H1 (cell line): ENCODE measurements around the gene MANEAL.

Experiments
- ASH2L ChIP-seq: fragments of 200-600, 300-600 bp; sonication (generic); IDR thresholded peaks from one replicate; pipeline ENCODE4 v1.7.1; 2017; ENCODE audit warnings: low read length
- CBX5 ChIP-seq: fragments of 300-800, 300-1000 bp; sonication (generic); IDR thresholded peaks from 2 replicates; pipeline ENCODE4 v1.7.1; 2016; ENCODE audit warnings: antibody characterized with exemption, low read length, low read depth
- JUN ChIP-seq: IDR thresholded peaks from 2 replicates; pipeline ENCODE4 v1.6.1; 2011; ENCODE audit warnings: low read depth, mild to moderate bottlenecking, improper control_type of control experiment, low read length
- POLR2A ChIP-seq, 2 experiments: IDR thresholded peaks; 1 replicate in 1 of 2; 2 replicates in 1 of 2; pipeline ENCODE4 v1.6.1; 2011; ENCODE audit warnings: low read depth in 2 of 2, low read length in 2 of 2, mild to moderate bottlenecking in 2 of 2; ENCODE audit errors: control extremely low read depth in 1 of 2
- POLR2AphosphoS5 ChIP-seq: IDR thresholded peaks from 2 replicates; pipeline ENCODE4 v1.6.1; 2011; ENCODE audit warnings: low read depth, low read length
- RXRA ChIP-seq: IDR thresholded peaks from 2 replicates; pipeline ENCODE4 v1.6.1; 2011; ENCODE audit warnings: low read depth, mild to moderate bottlenecking, low read length, moderate library complexity; ENCODE audit not compliant: insufficient read depth
- SP1 ChIP-seq: IDR thresholded peaks from 2 replicates; pipeline ENCODE4 v1.6.1; 2011; ENCODE audit warnings: low read depth, low read length
- TAF1 ChIP-seq: IDR thresholded peaks from 2 replicates; pipeline ENCODE4 v1.6.1; 2011; ENCODE audit warnings: mild to moderate bottlenecking, low read depth, low read length
- YY1 ChIP-seq: IDR thresholded peaks from 2 replicates; pipeline ENCODE4 v1.6.1; 2011; ENCODE audit warnings: low read depth, mild to moderate bottlenecking, low read length
- TF ChIP-seq, protein P1 (sequence below), 3 experiments: IDR thresholded peaks; 1 replicate in 2 of 3; 2 replicates in 1 of 3; pipeline versions ENCODE4 v1.5.1 to v1.6.1; 2011; ENCODE audit warnings: low read length in 3 of 3, mild to moderate bottlenecking in 3 of 3, inconsistent platforms in 2 of 3, low read depth in 1 of 3, moderate library complexity in 1 of 3; ENCODE audit not compliant: insufficient read depth in 1 of 3; ENCODE audit errors: control extremely low read depth in 1 of 3
- TF ChIP-seq, protein P2 (sequence below): IDR thresholded peaks from 2 replicates; pipeline ENCODE4 v1.6.1; 2012; ENCODE audit warnings: inconsistent platforms
- TF ChIP-seq, protein P3 (sequence below): IDR thresholded peaks from 2 replicates; pipeline ENCODE4 v1.6.1; 2011; ENCODE audit warnings: low read depth, mild to moderate bottlenecking, low read length; ENCODE audit not compliant: insufficient read depth
- TF ChIP-seq, protein P4 (sequence below): IDR thresholded peaks from 2 replicates; pipeline ENCODE4 v1.6.1; 2011; ENCODE audit warnings: low read length, improper control_type of control experiment

DNA sequence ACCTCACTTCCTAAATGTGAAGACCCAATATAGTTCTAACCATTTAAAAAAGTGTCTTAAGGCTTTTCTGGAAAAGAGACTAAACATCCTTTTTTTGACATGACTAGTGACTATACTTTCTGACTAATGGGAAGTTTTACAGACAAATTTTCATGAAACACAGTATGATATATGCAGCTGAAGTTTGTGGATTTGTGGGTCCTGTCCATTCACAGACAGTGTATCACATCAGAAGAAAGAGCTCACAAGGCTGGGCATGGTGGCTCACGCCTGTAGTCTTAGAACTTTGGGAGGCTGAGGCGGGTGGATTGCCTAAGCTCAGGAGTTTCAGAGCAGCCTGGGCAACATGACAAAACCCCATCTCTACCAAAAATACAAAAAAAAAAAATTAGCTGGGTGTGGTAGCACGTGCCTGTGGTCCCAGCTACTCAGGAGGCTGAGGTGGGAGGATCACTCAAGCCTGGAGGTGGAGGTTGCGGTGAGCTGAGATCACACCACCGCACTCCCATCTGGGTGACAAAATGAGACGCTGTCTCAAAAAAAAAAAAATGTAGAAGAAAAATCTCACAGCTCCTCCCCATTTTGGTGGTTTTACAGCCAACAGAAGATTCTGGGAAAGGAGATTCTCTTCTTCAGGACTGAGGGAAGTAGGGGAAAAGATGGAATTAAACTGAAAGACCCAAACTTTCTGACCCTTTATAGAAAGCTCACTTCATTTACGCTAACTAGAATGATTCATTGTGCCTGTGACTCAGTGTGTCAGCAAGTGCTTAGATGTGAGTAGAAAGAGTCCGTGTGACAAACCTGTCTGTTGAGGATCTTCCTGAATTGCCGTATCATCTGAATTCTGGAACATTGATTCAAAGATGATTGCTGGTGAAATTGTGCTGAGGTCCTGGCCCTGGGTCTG, 29.5 kb downstream of the MANEAL start:
- TF ChIP-seq, protein P1, sequence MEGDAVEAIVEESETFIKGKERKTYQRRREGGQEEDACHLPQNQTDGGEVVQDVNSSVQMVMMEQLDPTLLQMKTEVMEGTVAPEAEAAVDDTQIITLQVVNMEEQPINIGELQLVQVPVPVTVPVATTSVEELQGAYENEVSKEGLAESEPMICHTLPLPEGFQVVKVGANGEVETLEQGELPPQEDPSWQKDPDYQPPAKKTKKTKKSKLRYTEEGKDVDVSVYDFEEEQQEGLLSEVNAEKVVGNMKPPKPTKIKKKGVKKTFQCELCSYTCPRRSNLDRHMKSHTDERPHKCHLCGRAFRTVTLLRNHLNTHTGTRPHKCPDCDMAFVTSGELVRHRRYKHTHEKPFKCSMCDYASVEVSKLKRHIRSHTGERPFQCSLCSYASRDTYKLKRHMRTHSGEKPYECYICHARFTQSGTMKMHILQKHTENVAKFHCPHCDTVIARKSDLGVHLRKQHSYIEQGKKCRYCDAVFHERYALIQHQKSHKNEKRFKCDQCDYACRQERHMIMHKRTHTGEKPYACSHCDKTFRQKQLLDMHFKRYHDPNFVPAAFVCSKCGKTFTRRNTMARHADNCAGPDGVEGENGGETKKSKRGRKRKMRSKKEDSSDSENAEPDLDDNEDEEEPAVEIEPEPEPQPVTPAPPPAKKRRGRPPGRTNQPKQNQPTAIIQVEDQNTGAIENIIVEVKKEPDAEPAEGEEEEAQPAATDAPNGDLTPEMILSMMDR (IDR thresholded peaks at IDR 0.05; ENCODE audit: control extremely low read depth in 1 of 3, insufficient read depth in 1 of 3, low read depth in 1 of 3, low read length in 3 of 3), result no peak
- TF ChIP-seq, protein P2, sequence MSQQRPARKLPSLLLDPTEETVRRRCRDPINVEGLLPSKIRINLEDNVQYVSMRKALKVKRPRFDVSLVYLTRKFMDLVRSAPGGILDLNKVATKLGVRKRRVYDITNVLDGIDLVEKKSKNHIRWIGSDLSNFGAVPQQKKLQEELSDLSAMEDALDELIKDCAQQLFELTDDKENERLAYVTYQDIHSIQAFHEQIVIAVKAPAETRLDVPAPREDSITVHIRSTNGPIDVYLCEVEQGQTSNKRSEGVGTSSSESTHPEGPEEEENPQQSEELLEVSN, result no peak
- TF ChIP-seq YY1, result no peak
- no peak for TF ChIP-seq POLR2AphosphoS5
- TF ChIP-seq, protein P3, sequence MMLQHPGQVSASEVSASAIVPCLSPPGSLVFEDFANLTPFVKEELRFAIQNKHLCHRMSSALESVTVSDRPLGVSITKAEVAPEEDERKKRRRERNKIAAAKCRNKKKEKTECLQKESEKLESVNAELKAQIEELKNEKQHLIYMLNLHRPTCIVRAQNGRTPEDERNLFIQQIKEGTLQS, result no peak
- TF ChIP-seq POLR2A (IDR thresholded peaks at IDR 0.05; ENCODE audit: control extremely low read depth in 1 of 2, low read depth in 2 of 2, low read length in 2 of 2), result no peak
- TF ChIP-seq JUN, result no peak
- TF ChIP-seq SP1, result no peak
- TF ChIP-seq TAF1, result no peak
- TF ChIP-seq, protein P4, sequence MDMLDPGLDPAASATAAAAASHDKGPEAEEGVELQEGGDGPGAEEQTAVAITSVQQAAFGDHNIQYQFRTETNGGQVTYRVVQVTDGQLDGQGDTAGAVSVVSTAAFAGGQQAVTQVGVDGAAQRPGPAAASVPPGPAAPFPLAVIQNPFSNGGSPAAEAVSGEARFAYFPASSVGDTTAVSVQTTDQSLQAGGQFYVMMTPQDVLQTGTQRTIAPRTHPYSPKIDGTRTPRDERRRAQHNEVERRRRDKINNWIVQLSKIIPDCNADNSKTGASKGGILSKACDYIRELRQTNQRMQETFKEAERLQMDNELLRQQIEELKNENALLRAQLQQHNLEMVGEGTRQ, result no peak
- TF ChIP-seq RXRA, result no peak
- no peak for TF ChIP-seq CBX5
- TF ChIP-seq ASH2L, result no peak
